Right atrium auricular region (tissue), 2 donors: Measurements from ENCODE around the gene COASY. TPM values are rescaled to one million over a fixed set of nuclear protein-coding genes. Genes with fewer than 3 reads are reported as not detected.
A peak's percentile ranks its signal among the peaks of the same experiment; 100 is the strongest.

Experiments used
- DNase-seq: peaks from one replicate; pipeline ENCODE4 v3.0.0-alpha.2; 2019; ENCODE audit warnings: low spot score
- H3K27ac ChIP-seq, 2 donors: fragments of 200-600 bp; sonication (generic); 1 replicate in 1 of 2; 2 replicates in 1 of 2; pipeline ENCODE4 v1.5.1; 2016 to 2019
- H3K27me3 ChIP-seq, 2 donors: fragments of 200-600 bp; sonication (generic); one replicate each; pipeline versions ENCODE4 v1.5.1 to v1.6.0; 2017 to 2019
- H3K36me3 ChIP-seq: fragments of 200-600 bp; sonication (generic); one replicate; pipeline ENCODE4 v1.5.1; 2016
- H3K4me1 ChIP-seq, 2 donors: fragments of 200-600 bp; sonication (generic); one replicate each; pipeline versions ENCODE4 v1.5.1 to v1.6.0; 2017 to 2019
- H3K4me3 ChIP-seq, 2 donors: fragments of 200-600 bp; sonication (generic); 1 replicate in 1 of 2; 2 replicates in 1 of 2; pipeline ENCODE4 v1.5.1; 2017 to 2019; ENCODE audit warnings: mild to moderate bottlenecking in 1 of 2, moderate library complexity in 1 of 2
- H3K9me3 ChIP-seq, 2 donors: fragments of 200-600 bp; sonication (generic); one replicate each; pipeline ENCODE4 v1.5.1; 2019
- total RNA-seq, 2 donors: library from RNA; depleted of rRNA; stranded (reverse); fragments of >200 nt; gene quantifications; one replicate each; pipeline ENCODE4 v1.1.0, GENCODE V29; 2016
- TF ChIP-seq, protein P1 (sequence below), 2 donors: fragments of 200-600 bp; sonication (generic); IDR thresholded peaks; one replicate each; pipeline ENCODE4 v1.5.1; 2019; ENCODE audit warnings: antibody characterized with exemption in 2 of 2

The COASY gene
- total RNA-seq, 2 donors from 2014 or later, result 18.1 to 19.0 TPM

DNA sequence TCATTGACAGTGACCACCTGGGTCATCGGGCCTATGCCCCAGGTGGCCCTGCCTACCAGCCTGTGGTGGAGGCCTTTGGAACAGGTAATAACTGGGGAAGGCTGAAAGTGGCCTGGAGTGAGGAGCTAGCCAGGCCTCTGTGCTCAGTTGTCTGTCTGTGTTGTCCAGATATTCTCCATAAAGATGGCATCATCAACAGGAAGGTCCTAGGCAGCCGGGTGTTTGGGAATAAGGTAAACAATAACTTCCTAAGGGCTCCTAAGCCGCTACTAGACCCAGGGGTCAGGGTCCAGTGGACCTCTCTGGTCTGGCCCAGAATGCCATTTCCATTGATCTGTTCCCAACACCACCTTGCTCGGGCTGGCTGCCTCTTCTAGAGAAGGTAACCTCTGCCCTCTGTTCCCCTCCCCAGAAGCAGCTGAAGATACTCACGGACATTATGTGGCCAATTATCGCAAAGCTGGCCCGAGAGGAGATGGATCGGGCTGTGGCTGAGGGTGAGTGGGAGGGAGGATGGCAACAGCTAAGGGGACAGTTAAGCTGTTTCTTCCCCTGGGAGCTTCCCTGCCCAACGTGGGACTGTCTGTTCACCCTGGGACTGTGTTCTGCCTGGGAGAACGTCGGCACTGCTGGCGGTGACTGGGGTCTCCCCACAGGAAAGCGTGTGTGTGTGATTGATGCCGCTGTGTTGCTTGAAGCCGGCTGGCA lies 3.0 kb downstream of the COASY start:
- H3K27ac ChIP-seq, result no peak overlapping the region
- H3K36me3 ChIP-seq, result peaks cover 36% of the 10 kb centered on the region
- no peak overlapping the region for H3K4me3 ChIP-seq
- H3K4me1 ChIP-seq, result peaks cover 0 to 59% of the 10 kb centered on the region in 2 donors
- TF ChIP-seq, protein P1, sequence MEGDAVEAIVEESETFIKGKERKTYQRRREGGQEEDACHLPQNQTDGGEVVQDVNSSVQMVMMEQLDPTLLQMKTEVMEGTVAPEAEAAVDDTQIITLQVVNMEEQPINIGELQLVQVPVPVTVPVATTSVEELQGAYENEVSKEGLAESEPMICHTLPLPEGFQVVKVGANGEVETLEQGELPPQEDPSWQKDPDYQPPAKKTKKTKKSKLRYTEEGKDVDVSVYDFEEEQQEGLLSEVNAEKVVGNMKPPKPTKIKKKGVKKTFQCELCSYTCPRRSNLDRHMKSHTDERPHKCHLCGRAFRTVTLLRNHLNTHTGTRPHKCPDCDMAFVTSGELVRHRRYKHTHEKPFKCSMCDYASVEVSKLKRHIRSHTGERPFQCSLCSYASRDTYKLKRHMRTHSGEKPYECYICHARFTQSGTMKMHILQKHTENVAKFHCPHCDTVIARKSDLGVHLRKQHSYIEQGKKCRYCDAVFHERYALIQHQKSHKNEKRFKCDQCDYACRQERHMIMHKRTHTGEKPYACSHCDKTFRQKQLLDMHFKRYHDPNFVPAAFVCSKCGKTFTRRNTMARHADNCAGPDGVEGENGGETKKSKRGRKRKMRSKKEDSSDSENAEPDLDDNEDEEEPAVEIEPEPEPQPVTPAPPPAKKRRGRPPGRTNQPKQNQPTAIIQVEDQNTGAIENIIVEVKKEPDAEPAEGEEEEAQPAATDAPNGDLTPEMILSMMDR (IDR thresholded peaks at IDR 0.05), result no peak
- no peaks in the 10 kb centered on the region for H3K27me3 ChIP-seq
- no peaks in the 10 kb centered on the region for H3K9me3 ChIP-seq
- DNase-seq, result no peak

DNA sequence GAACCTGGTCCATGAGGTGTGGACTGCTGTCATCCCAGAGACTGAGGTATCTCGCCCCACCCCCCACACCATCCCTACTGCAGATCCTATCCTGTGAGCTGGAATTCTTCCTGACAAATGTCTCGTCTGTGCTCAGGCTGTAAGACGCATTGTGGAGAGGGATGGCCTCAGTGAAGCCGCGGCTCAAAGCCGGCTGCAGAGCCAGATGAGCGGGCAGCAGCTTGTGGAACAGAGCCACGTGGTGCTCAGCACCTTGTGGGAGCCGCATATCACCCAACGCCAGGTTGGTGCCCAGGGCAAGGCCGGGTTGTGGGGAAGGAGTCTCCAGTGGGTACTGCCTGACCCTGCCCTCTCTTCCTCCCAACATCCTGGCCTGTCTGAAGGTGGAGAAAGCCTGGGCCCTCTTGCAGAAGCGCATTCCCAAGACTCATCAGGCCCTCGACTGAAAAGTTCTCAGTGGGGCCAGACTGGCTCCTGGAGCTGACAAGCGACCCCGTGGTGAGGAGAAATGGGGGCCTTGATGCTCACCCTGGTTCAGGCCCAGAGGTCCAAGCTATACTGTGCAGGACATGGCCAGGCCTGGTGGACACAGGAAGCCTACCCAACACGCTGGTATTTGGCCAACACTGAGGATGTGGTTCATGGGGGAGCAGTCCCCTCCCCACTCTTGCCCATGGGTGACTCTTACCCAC lies 3.7 kb downstream of the COASY start:
- H3K4me3 ChIP-seq, result no peak overlapping the region
- TF ChIP-seq, protein P1 (IDR thresholded peaks at IDR 0.05), result no peak
- peaks cover 43% of the 10 kb centered on the region for H3K36me3 ChIP-seq
- no peak for DNase-seq
- peaks cover 0 to 59% of the 10 kb centered on the region in 2 donors for H3K4me1 ChIP-seq
- H3K9me3 ChIP-seq, result no peaks in the 10 kb centered on the region
- H3K27me3 ChIP-seq, result no peaks in the 10 kb centered on the region
- peak overlapping the region; percentile 96 to 98 for H3K27ac ChIP-seq

DNA sequence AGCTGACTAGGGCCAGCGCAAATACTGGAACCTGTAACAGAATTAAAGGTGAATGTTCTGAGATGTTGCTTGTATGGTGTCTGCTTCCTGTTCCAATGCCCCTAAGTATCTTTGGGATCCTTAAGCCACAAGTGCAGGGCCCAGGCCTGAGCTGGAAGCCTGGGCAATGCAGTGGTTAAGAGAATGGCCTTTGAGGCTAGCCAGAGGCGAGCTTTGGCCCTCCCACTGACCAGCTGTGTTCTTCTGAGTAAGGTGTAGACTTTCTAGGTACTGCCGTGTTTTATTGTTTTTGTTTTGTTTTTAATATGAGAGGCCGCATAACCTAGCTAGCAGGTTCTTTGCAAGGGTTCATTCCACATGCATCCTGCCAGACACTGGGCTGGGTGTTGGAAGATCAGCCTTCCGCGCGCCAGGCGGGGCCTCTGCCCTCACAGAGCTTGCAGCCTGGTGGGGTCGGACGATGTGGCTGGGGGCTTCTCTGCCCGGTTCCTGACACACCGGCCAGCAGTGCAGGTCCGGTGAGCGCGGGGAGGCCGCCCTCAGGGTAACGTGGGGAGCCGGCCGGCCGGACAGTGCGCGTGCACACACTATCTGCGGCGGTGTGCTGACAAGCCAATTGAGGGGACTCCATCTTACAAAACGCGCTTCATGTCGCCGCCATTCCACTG lies 4.4 kb downstream of the COASY start:
- no peak for DNase-seq
- peaks cover 0 to 59% of the 10 kb centered on the region in 2 donors for H3K4me1 ChIP-seq
- TF ChIP-seq, protein P1 (IDR thresholded peaks at IDR 0.05), result no peak
- peak overlapping the region; percentile 96 to 98 for H3K27ac ChIP-seq
- peak overlapping the region; percentile 91 to 95 for H3K4me3 ChIP-seq
- H3K9me3 ChIP-seq, result no peaks in the 10 kb centered on the region
- no peaks in the 10 kb centered on the region for H3K27me3 ChIP-seq
- peaks cover 50% of the 10 kb centered on the region for H3K36me3 ChIP-seq

GRCh38 chr17:42566883-42567573 lies 5.1 kb downstream of the COASY start, which contains the start of gene MLX:
TSS of gene MLX (plus strand) at chr17:42567100. CDS start at chr17:42567125, 25 bp downstream.
- TF ChIP-seq, protein P1 (IDR thresholded peaks at IDR 0.05), result no peak
- peak within 1 kb of the TSS; percentile 96 to 98 for H3K27ac ChIP-seq
- peak; percentile 95 for DNase-seq
- H3K4me3 ChIP-seq, result peak within 1 kb of the TSS; percentile 91 to 95
- H3K4me1 ChIP-seq, result peaks cover 0 to 61% of the 10 kb centered on the region in 2 donors
- H3K27me3 ChIP-seq, result no peaks in the 10 kb centered on the region
- H3K36me3 ChIP-seq, result peaks cover 56% of the 10 kb centered on the region
- H3K9me3 ChIP-seq, result no peaks in the 10 kb centered on the region

DNA sequence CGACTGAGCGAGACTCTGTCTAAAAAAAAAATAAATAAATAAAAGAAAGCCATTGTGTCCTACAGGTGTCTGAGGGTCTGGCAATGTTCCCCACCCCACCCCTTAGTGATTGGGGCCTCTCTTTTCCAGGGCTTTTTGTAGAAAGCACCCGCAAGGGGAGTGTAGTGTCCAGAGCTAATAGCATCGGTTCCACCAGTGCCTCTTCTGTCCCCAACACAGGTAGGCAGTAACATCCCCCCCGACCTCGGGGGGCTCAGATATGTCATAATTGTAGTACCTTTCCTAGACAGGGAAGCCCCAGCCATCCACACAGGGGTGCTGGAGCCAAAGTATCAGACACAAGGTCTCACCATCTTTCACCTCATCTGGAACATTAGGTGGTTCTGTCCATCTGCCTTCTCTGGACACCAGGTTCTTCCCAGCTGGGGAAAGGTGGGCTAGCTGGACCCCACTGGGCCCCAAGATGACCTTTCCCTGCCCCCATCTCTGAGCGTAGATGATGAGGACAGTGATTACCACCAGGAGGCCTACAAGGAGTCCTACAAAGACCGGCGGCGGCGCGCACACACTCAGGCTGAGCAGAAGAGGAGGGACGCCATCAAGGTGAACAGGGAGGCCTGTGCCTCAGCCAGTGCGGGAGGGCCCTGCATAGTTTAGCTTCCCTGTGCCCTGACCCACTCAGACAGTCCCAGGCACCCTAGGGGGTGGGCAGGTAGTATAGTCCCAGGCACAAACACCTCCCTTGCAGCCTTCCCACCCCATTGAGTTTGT lies 6.6 kb downstream of the COASY start:
- Histone ChIP-seq H3K4me1 (peaks cover 0 to 50% of the 10 kb centered on the region in 2 donors), H3K9me3 (no peaks in the 10 kb centered on the region), H3K36me3 (peaks cover 71% of the 10 kb centered on the region), H3K27me3 (no peaks in the 10 kb centered on the region), H3K27ac (peak overlapping the region; percentile 96 to 98), H3K4me3 (no peak overlapping the region)
- DNase-seq, result no peak
- TF ChIP-seq, protein P1 (IDR thresholded peaks at IDR 0.05), result no peak
